Measurements from ENCODE around the gene MIPOL1.
A peak's percentile ranks its signal among the peaks of the same experiment; 100 is the strongest.

The MIPOL1 gene

DNA sequence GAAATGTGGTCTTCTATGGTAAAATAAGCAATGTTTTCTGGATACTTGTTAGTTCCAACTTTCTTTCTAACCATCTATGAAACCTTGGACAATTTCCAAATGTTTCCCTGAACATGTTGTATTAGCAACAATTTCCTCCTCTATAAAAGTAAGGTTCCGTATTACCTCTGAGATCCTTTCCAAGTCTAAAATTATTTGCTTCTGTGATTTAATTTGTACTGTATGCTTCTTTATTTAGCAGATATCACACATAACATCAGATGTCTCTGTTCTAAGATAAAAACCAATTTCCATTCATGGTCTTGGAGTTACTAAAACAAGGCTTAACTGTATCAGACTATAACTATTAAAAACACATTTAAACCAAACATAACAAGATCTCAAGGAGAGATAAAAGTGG, 220.1 kb downstream of the MIPOL1 start:
- no peak overlapping the region for H2AFZ ChIP-seq (ENCODE audit: low read length, unreplicated experiment)
- no peak overlapping the region for H3K27ac ChIP-seq (ENCODE audit: low read depth, low read length)
- H3K4me3 ChIP-seq (ENCODE audit: low read depth, low read length) = no peak overlapping the region
- no peaks in the 10 kb centered on the region for H3K4me1 ChIP-seq (ENCODE audit: control insufficient read depth, insufficient read depth, low read length, unreplicated experiment)
- no peaks in the 10 kb centered on the region for H3K36me3 ChIP-seq (ENCODE audit: insufficient read depth, low read length)
- H3K27me3 ChIP-seq (ENCODE audit: insufficient read depth, low read length) = no peaks in the 10 kb centered on the region
- H3K79me2 ChIP-seq (ENCODE audit: control insufficient read depth, insufficient read depth, low read length, unreplicated experiment) = no peaks in the 10 kb centered on the region

DNA sequence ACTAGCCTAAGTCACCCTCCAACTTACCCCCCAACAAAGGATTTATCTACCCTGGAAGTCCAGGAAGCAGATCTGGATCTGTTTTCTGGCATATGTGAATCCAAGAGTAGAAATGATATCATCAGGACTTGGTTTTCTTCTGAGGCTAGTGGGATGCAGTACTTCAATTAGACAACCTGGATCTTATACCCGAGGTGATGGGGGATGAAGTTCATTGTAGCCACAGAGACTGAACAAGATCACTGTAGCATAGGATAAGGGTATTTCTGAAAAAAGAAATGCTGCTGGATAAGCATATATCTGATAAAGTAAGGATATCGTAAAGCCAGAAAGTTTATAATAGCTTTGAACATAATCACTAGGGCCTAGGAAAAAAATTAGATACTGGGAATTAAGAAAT, 222.9 kb downstream of the MIPOL1 start:
- H3K36me3 ChIP-seq (ENCODE audit: insufficient read depth, low read length) = no peaks in the 10 kb centered on the region
- H3K79me2 ChIP-seq (ENCODE audit: control insufficient read depth, insufficient read depth, low read length, unreplicated experiment) = no peaks in the 10 kb centered on the region
- no peak overlapping the region for H3K27ac ChIP-seq (ENCODE audit: low read depth, low read length)
- H3K27me3 ChIP-seq (ENCODE audit: insufficient read depth, low read length) = no peaks in the 10 kb centered on the region
- no peaks in the 10 kb centered on the region for H3K4me1 ChIP-seq (ENCODE audit: control insufficient read depth, insufficient read depth, low read length, unreplicated experiment)
- H2AFZ ChIP-seq (ENCODE audit: low read length, unreplicated experiment) = peak overlapping the region; percentile 41
- peak overlapping the region; percentile 50 for H3K4me3 ChIP-seq (ENCODE audit: low read depth, low read length)

DNA sequence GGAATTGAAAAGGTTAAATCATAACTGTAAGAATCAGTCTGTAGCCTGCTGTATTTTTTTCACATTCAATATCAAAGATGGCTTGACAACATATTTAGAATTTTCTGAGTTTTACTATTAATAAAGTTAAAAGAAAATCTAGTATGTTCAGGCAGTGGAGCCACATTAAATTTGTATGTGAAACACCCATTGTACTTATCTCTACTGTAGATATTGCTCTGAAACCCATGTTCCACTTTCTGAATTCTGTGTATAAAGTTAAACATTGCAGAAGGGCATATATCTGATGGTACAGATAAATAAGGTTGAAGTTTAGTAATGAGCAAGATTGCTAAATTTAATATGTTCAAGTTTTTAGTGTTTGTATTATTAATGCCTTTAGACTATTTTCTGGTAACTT, 224.6 kb downstream of the MIPOL1 start:
- Histone ChIP-seq H3K36me3 (ENCODE audit: insufficient read depth, low read length) (no peaks in the 10 kb centered on the region), H3K27ac (ENCODE audit: low read depth, low read length) (no peak overlapping the region), H3K4me3 (ENCODE audit: low read depth, low read length) (no peak overlapping the region), H2AFZ (ENCODE audit: low read length, unreplicated experiment) (no peak overlapping the region), H3K27me3 (ENCODE audit: insufficient read depth, low read length) (no peaks in the 10 kb centered on the region), H3K4me1 (ENCODE audit: control insufficient read depth, insufficient read depth, low read length, unreplicated experiment) (no peaks in the 10 kb centered on the region), H3K79me2 (ENCODE audit: control insufficient read depth, insufficient read depth, low read length, unreplicated experiment) (no peaks in the 10 kb centered on the region)

- H2AFZ ChIP-seq (ENCODE audit: low read length, unreplicated experiment) = no peak overlapping the region
- H3K79me2 ChIP-seq (ENCODE audit: control insufficient read depth, insufficient read depth, low read length, unreplicated experiment) = no peaks in the 10 kb centered on the region
- no peak overlapping the region for H3K27ac ChIP-seq (ENCODE audit: low read depth, low read length)
- H3K27me3 ChIP-seq (ENCODE audit: insufficient read depth, low read length) = no peaks in the 10 kb centered on the region
- H3K4me1 ChIP-seq (ENCODE audit: control insufficient read depth, insufficient read depth, low read length, unreplicated experiment) = no peaks in the 10 kb centered on the region
- no peak overlapping the region for H3K4me3 ChIP-seq (ENCODE audit: low read depth, low read length)
- H3K36me3 ChIP-seq (ENCODE audit: insufficient read depth, low read length) = no peaks in the 10 kb centered on the region
Measured at GRCh38 chr14:37422748-37423147, 225.0 kb downstream of the MIPOL1 start.

DNA sequence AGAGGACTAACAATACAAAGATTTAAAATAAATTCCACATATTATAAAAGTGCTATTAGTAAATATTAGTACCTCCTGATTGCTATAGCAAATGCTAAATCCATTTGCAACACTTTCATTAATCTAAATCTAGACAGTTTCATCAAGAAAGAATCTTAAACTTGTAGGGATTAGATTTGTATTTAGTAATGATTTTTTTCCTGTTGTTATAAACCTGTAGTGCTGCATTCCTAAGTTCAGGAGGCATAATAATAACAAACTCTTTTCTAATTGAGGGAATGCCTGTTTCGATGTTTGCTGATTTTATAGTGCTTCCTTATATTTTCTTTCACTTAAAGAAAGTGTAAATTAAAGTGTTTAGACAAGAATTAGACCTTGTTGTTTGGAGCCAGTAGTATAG, 231.2 kb downstream of the MIPOL1 start:
- H2AFZ ChIP-seq (ENCODE audit: low read length, unreplicated experiment) = no peak overlapping the region

GRCh38 chr14:37429618-37430017, 231.9 kb downstream of the MIPOL1 start:
- H3K4me3 ChIP-seq (ENCODE audit: low read depth, low read length) = no peak overlapping the region
- no peaks in the 10 kb centered on the region for H3K27me3 ChIP-seq (ENCODE audit: insufficient read depth, low read length)
- no peaks in the 10 kb centered on the region for H3K4me1 ChIP-seq (ENCODE audit: control insufficient read depth, insufficient read depth, low read length, unreplicated experiment)
- no peaks in the 10 kb centered on the region for H3K36me3 ChIP-seq (ENCODE audit: insufficient read depth, low read length)
- no peaks in the 10 kb centered on the region for H3K79me2 ChIP-seq (ENCODE audit: control insufficient read depth, insufficient read depth, low read length, unreplicated experiment)
- H2AFZ ChIP-seq (ENCODE audit: low read length, unreplicated experiment) = no peak overlapping the region
- H3K27ac ChIP-seq (ENCODE audit: low read depth, low read length) = no peak overlapping the region

More for the DNA sequence above, 231.2 kb downstream of the MIPOL1 start:
- H3K36me3 ChIP-seq (ENCODE audit: insufficient read depth, low read length) = no peaks in the 10 kb centered on the region
- H3K27me3 ChIP-seq (ENCODE audit: insufficient read depth, low read length) = no peaks in the 10 kb centered on the region
- no peak overlapping the region for H3K4me3 ChIP-seq (ENCODE audit: low read depth, low read length)
- H3K27ac ChIP-seq (ENCODE audit: low read depth, low read length) = no peak overlapping the region
- no peaks in the 10 kb centered on the region for H3K79me2 ChIP-seq (ENCODE audit: control insufficient read depth, insufficient read depth, low read length, unreplicated experiment)
- no peaks in the 10 kb centered on the region for H3K4me1 ChIP-seq (ENCODE audit: control insufficient read depth, insufficient read depth, low read length, unreplicated experiment)

- H2AFZ ChIP-seq (ENCODE audit: low read length, unreplicated experiment) = no peak overlapping the region
- no peaks in the 10 kb centered on the region for H3K4me1 ChIP-seq (ENCODE audit: control insufficient read depth, insufficient read depth, low read length, unreplicated experiment)
- no peak overlapping the region for H3K4me3 ChIP-seq (ENCODE audit: low read depth, low read length)
- no peaks in the 10 kb centered on the region for H3K36me3 ChIP-seq (ENCODE audit: insufficient read depth, low read length)
- H3K79me2 ChIP-seq (ENCODE audit: control insufficient read depth, insufficient read depth, low read length, unreplicated experiment) = no peaks in the 10 kb centered on the region
- H3K27me3 ChIP-seq (ENCODE audit: insufficient read depth, low read length) = no peaks in the 10 kb centered on the region
- H3K27ac ChIP-seq (ENCODE audit: low read depth, low read length) = no peak overlapping the region
Measured at GRCh38 chr14:37434867-37435266, 237.1 kb downstream of the MIPOL1 start.

- Histone ChIP-seq H3K4me1 (ENCODE audit: control insufficient read depth, insufficient read depth, low read length, unreplicated experiment) (no peaks in the 10 kb centered on the region), H3K27ac (ENCODE audit: low read depth, low read length) (no peak overlapping the region), H2AFZ (ENCODE audit: low read length, unreplicated experiment) (no peak overlapping the region), H3K27me3 (ENCODE audit: insufficient read depth, low read length) (no peaks in the 10 kb centered on the region), H3K36me3 (ENCODE audit: insufficient read depth, low read length) (no peaks in the 10 kb centered on the region), H3K4me3 (ENCODE audit: low read depth, low read length) (no peak overlapping the region), H3K79me2 (ENCODE audit: control insufficient read depth, insufficient read depth, low read length, unreplicated experiment) (no peaks in the 10 kb centered on the region)
Measured at GRCh38 chr14:37436519-37436918, 238.8 kb downstream of the MIPOL1 start.

- H3K4me1 ChIP-seq (ENCODE audit: control insufficient read depth, insufficient read depth, low read length, unreplicated experiment) = no peaks in the 10 kb centered on the region
- no peak overlapping the region for H2AFZ ChIP-seq (ENCODE audit: low read length, unreplicated experiment)
- no peaks in the 10 kb centered on the region for H3K27me3 ChIP-seq (ENCODE audit: insufficient read depth, low read length)
- no peak overlapping the region for H3K4me3 ChIP-seq (ENCODE audit: low read depth, low read length)
- H3K36me3 ChIP-seq (ENCODE audit: insufficient read depth, low read length) = no peaks in the 10 kb centered on the region
- no peaks in the 10 kb centered on the region for H3K79me2 ChIP-seq (ENCODE audit: control insufficient read depth, insufficient read depth, low read length, unreplicated experiment)
- H3K27ac ChIP-seq (ENCODE audit: low read depth, low read length) = no peak overlapping the region
Measured at GRCh38 chr14:37437490-37437889, 239.8 kb downstream of the MIPOL1 start.

DNA sequence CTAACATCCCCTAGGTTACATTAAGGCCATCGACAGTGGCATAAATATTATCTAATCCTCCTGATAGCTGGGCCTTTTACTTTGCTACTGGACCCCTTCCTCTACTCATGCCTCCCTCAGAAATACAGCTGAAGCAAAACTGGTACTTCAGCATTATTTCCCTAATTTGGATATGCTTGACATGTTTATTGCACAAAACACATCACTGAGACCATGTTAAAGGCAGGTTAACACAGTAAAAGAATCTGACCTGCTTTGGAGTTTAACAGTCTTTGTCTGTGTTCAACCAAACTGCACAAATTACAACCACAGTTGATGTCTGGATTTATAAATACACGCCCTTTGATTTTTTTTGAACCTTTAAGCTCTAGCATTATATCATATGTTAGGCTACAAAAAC, 240.7 kb downstream of the MIPOL1 start:
- Histone ChIP-seq H3K27ac (ENCODE audit: low read depth, low read length) (no peak overlapping the region), H3K36me3 (ENCODE audit: insufficient read depth, low read length) (no peaks in the 10 kb centered on the region), H2AFZ (ENCODE audit: low read length, unreplicated experiment) (no peak overlapping the region), H3K4me1 (ENCODE audit: control insufficient read depth, insufficient read depth, low read length, unreplicated experiment) (no peaks in the 10 kb centered on the region), H3K27me3 (ENCODE audit: insufficient read depth, low read length) (no peaks in the 10 kb centered on the region), H3K4me3 (ENCODE audit: low read depth, low read length) (no peak overlapping the region), H3K79me2 (ENCODE audit: control insufficient read depth, insufficient read depth, low read length, unreplicated experiment) (no peaks in the 10 kb centered on the region)

- Histone ChIP-seq H3K4me1 (ENCODE audit: control insufficient read depth, insufficient read depth, low read length, unreplicated experiment) (no peaks in the 10 kb centered on the region), H3K27me3 (ENCODE audit: insufficient read depth, low read length) (no peaks in the 10 kb centered on the region), H3K4me3 (ENCODE audit: low read depth, low read length) (no peak overlapping the region)
Measured at GRCh38 chr14:37443461-37443860, 245.7 kb downstream of the MIPOL1 start.

More at GRCh38 chr14:37443461-37443860, 245.7 kb downstream of the MIPOL1 start:
- H3K36me3 ChIP-seq (ENCODE audit: insufficient read depth, low read length) = no peaks in the 10 kb centered on the region
- H3K79me2 ChIP-seq (ENCODE audit: control insufficient read depth, insufficient read depth, low read length, unreplicated experiment) = no peaks in the 10 kb centered on the region
- no peak overlapping the region for H3K27ac ChIP-seq (ENCODE audit: low read depth, low read length)
- H2AFZ ChIP-seq (ENCODE audit: low read length, unreplicated experiment) = no peak overlapping the region

Measured in ACC112 (cell line).